HTR-8/SVneo (cell line): ENCODE data around the gene SPDYE1.
"Not testable (repeated sequence)": the region's sequence is repeated elsewhere in the genome, so short reads cannot be mapped to it uniquely, and the experiment has no call there.

Experiments used
- DNase-seq: peaks from one replicate; pipeline ENCODE4 v3.0.0; 2011; ENCODE audit warnings: low spot score, mixed read lengths; ENCODE audit not compliant: insufficient read length
- FAIRE-seq: peaks from 2 replicates; lab custom pipeline; 2011; peaks lifted over from hg19 to GRCh38; lab: Jason Lieb, UNC

SPDYE1 gene

GRCh38 chr7:43990011-43990585 is 7.6 kb upstream of the SPDYE1 start:
- FAIRE-seq, DNase-seq: not testable (repeated sequence)

- FAIRE-seq, DNase-seq: not testable (repeated sequence)
Measured at GRCh38 chr7:43990829-43991228, 6.9 kb upstream of the SPDYE1 start.

- not testable (repeated sequence) for FAIRE-seq, DNase-seq
Measured at GRCh38 chr7:43992896-43993295, 4.8 kb upstream of the SPDYE1 start.

GRCh38 chr7:43994681-43995080 is 3.0 kb upstream of the SPDYE1 start:
- not testable (repeated sequence) for FAIRE-seq, DNase-seq

GRCh38 chr7:44012081-44012480 is 14.4 kb downstream of the SPDYE1 start:
- DNase-seq, FAIRE-seq: not testable (repeated sequence)

GRCh38 chr7:44015090-44015489 is 17.4 kb downstream of the SPDYE1 start:
- FAIRE-seq, DNase-seq: not testable (repeated sequence)

- DNase-seq: peak; percentile 95
- not testable (repeated sequence) for FAIRE-seq
Measured at GRCh38 chr7:44018857-44019807, 21.4 kb downstream of the SPDYE1 start.

- not testable (repeated sequence) for FAIRE-seq, DNase-seq
Measured at GRCh38 chr7:44019825-44020224, 22.1 kb downstream of the SPDYE1 start.

- not testable (repeated sequence) for DNase-seq, FAIRE-seq
Measured at GRCh38 chr7:44022069-44022468, 24.4 kb downstream of the SPDYE1 start.

GRCh38 chr7:44022796-44023467 is 25.2 kb downstream of the SPDYE1 start:
- DNase-seq, FAIRE-seq: not testable (repeated sequence)

GRCh38 chr7:44029433-44029832 is 31.7 kb downstream of the SPDYE1 start:
- not testable (repeated sequence) for DNase-seq, FAIRE-seq

GRCh38 chr7:44030029-44030428 is 32.3 kb downstream of the SPDYE1 start:
- not testable (repeated sequence) for FAIRE-seq, DNase-seq

GRCh38 chr7:44031319-44031718 is 33.6 kb downstream of the SPDYE1 start:
- not testable (repeated sequence) for DNase-seq, FAIRE-seq

- FAIRE-seq: not testable (repeated sequence)
Measured at GRCh38 chr7:44032031-44032430, 34.3 kb downstream of the SPDYE1 start.

GRCh38 chr7:44033971-44034844 is 36.5 kb downstream of the SPDYE1 start:
- FAIRE-seq, DNase-seq: not testable (repeated sequence)

More at GRCh38 chr7:44032031-44032430, 34.3 kb downstream of the SPDYE1 start:
- not testable (repeated sequence) for DNase-seq

- not testable (repeated sequence) for DNase-seq, FAIRE-seq
Measured at GRCh38 chr7:44036364-44036763, 38.7 kb downstream of the SPDYE1 start.

- DNase-seq, FAIRE-seq: not testable (repeated sequence)
Measured at GRCh38 chr7:44037951-44038350, 40.3 kb downstream of the SPDYE1 start.

- FAIRE-seq, DNase-seq: not testable (repeated sequence)
Measured at GRCh38 chr7:44038553-44038952, 40.9 kb downstream of the SPDYE1 start.

- DNase-seq, FAIRE-seq: not testable (repeated sequence)
Measured at GRCh38 chr7:44038961-44039558, 41.4 kb downstream of the SPDYE1 start.
